Fibroblast of lung (primary cell): ENCODE data around the gene STK11. TPM values are rescaled to one million over a fixed set of nuclear protein-coding genes. Genes with fewer than 3 reads are reported as not detected.

ENCODE experiments used
- DNase-seq, 2 donors: peaks; one replicate each; pipeline versions ENCODE4 v3.0.0 to v3.0.0-alpha.2; 2010; ENCODE audit warnings: low read depth in 2 of 2
- H2AFZ ChIP-seq: 2 replicates; pipeline ENCODE4 v1.5.1; 2012; ENCODE audit warnings: low read length, control low read depth, inconsistent platforms
- H3K27ac ChIP-seq: 2 replicates; pipeline ENCODE4 v1.5.1; 2011; ENCODE audit warnings: low read length, control low read depth; ENCODE audit not compliant: insufficient read depth
- H3K27me3 ChIP-seq: 2 replicates; pipeline ENCODE4 v1.5.1; 2011; ENCODE audit warnings: mild to moderate bottlenecking, low read length; ENCODE audit not compliant: control insufficient read depth, insufficient read depth
- H3K36me3 ChIP-seq: 2 replicates; pipeline ENCODE4 v1.5.1; 2011; ENCODE audit warnings: low read length; ENCODE audit not compliant: control insufficient read depth, insufficient read depth
- H3K4me1 ChIP-seq: 2 replicates; pipeline ENCODE4 v1.5.1; 2011; ENCODE audit warnings: low read length; ENCODE audit not compliant: control insufficient read depth, insufficient read depth; ENCODE audit errors: extremely low read depth
- H3K4me2 ChIP-seq: 2 replicates; pipeline ENCODE4 v1.5.1; 2011; ENCODE audit warnings: low read length, control low read depth; ENCODE audit not compliant: insufficient read depth; ENCODE audit errors: extremely low read depth
- H3K4me3 ChIP-seq, 4 experiments: fragments of 200-600 bp in 1 of 4; sonication (generic) in 1 of 4; replicated peaks in 1 of 4; 2 replicates each; pipeline ENCODE4 v1.5.1; 2011 to 2016; ENCODE audit warnings: low read length in 4 of 4, low read depth in 3 of 4, mild to moderate bottlenecking in 3 of 4, control low read depth in 2 of 4, inconsistent platforms in 1 of 4, mixed read lengths in 1 of 4; ENCODE audit not compliant: insufficient read depth in 1 of 4; ENCODE audit errors: control extremely low read depth in 1 of 4
- H3K79me2 ChIP-seq: 2 replicates; pipeline ENCODE4 v1.5.1; 2012; ENCODE audit warnings: mild to moderate bottlenecking, low read length, inconsistent platforms; ENCODE audit not compliant: control insufficient read depth, insufficient read depth
- H3K9ac ChIP-seq: 2 replicates; pipeline ENCODE4 v1.5.1; 2011; ENCODE audit warnings: mild to moderate bottlenecking, low read length, control low read depth; ENCODE audit not compliant: insufficient read depth
- H3K9me3 ChIP-seq: 2 replicates; pipeline ENCODE4 v1.5.1; 2012; ENCODE audit warnings: low read depth, low read length; ENCODE audit not compliant: control insufficient read depth, insufficient read depth
- H4K20me1 ChIP-seq: 2 replicates; pipeline ENCODE4 v1.5.1; 2011; ENCODE audit warnings: low read length; ENCODE audit not compliant: control insufficient read depth, insufficient read depth; ENCODE audit errors: extremely low read depth
- EZH2 ChIP-seq: IDR thresholded peaks from 2 replicates; pipeline ENCODE4 v1.5.1; 2012; ENCODE audit warnings: low read length, control low read depth, mild to moderate bottlenecking; ENCODE audit errors: missing control alignments
- polyA plus RNA-seq, 2 donors: library from polyadenylated mRNA; depleted of rRNA in 1 of 2; stranded (reverse) in 1 of 2; unstranded in 1 of 2; fragments of >200 nt; gene quantifications; 2 replicates each; pipeline ENCODE4 v1.2.1, GENCODE V29; 2011 to 2012; ENCODE audit warnings: missing spikeins in 1 of 2
- total RNA-seq: library from RNA; depleted of rRNA; stranded (reverse); fragments of >200 nt; gene quantifications from 2 replicates; pipeline ENCODE4 v1.2.1, GENCODE V29; 2014
- TF ChIP-seq, protein P1 (sequence below), 2 donors: IDR thresholded peaks in 1 of 2; conservative IDR thresholded peaks in 1 of 2; 1 replicate in 1 of 2; 2 replicates in 1 of 2; pipeline ENCODE4 v1.5.1; 2011 to 2012; ENCODE audit warnings: low read length in 2 of 2, control low read depth in 1 of 2, inconsistent platforms in 1 of 2, low read depth in 1 of 2, mild to moderate bottlenecking in 1 of 2

The STK11 gene
- total and polyA plus RNA-seq, 2 donors (not counting 1 experiment from before 2014, with no cell fraction given), result 23.7 to 96.6 TPM

DNA sequence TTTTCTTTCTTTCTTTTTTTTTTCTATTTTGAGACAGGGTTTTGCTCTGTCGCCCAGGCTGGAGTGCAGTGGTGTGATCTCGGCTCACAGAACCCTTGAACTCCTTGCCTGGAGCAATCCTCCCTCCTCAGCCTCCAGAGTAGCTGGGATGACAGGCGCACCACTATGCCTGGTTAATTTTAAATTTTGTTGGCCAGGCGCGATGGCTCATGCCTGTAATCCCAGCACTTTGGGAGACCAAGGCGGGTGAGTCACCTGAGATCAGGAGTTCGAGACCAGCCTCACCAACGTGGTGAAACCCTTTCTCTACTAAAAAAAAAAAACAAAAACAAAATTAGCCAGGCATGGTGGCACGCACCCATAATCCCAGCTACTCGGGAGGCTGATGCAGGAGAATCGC, 22.9 kb upstream of the STK11 start:
- Histone ChIP-seq H3K4me1 (peaks cover 10% of the 10 kb centered on the region), H3K27me3 (no peaks in the 10 kb centered on the region), H3K27ac (no peak overlapping the region), H3K79me2 (no peaks in the 10 kb centered on the region), H4K20me1 (no peaks in the 10 kb centered on the region), H3K9ac (no peak overlapping the region), H3K4me3 (no peak overlapping the region), H3K4me2 (no peak overlapping the region), H2AFZ (no peak overlapping the region), H3K36me3 (no peaks in the 10 kb centered on the region), H3K9me3 (no peaks in the 10 kb centered on the region)
- TF ChIP-seq, protein P1, sequence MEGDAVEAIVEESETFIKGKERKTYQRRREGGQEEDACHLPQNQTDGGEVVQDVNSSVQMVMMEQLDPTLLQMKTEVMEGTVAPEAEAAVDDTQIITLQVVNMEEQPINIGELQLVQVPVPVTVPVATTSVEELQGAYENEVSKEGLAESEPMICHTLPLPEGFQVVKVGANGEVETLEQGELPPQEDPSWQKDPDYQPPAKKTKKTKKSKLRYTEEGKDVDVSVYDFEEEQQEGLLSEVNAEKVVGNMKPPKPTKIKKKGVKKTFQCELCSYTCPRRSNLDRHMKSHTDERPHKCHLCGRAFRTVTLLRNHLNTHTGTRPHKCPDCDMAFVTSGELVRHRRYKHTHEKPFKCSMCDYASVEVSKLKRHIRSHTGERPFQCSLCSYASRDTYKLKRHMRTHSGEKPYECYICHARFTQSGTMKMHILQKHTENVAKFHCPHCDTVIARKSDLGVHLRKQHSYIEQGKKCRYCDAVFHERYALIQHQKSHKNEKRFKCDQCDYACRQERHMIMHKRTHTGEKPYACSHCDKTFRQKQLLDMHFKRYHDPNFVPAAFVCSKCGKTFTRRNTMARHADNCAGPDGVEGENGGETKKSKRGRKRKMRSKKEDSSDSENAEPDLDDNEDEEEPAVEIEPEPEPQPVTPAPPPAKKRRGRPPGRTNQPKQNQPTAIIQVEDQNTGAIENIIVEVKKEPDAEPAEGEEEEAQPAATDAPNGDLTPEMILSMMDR (conservative IDR thresholded peaks at IDR 0.05 in 1 of 2, IDR thresholded peaks at IDR 0.05 in 1 of 2; ENCODE audit: low read depth in 1 of 2, low read length in 2 of 2), result no peak
- no peak for TF ChIP-seq EZH2
- no peak for DNase-seq

DNA sequence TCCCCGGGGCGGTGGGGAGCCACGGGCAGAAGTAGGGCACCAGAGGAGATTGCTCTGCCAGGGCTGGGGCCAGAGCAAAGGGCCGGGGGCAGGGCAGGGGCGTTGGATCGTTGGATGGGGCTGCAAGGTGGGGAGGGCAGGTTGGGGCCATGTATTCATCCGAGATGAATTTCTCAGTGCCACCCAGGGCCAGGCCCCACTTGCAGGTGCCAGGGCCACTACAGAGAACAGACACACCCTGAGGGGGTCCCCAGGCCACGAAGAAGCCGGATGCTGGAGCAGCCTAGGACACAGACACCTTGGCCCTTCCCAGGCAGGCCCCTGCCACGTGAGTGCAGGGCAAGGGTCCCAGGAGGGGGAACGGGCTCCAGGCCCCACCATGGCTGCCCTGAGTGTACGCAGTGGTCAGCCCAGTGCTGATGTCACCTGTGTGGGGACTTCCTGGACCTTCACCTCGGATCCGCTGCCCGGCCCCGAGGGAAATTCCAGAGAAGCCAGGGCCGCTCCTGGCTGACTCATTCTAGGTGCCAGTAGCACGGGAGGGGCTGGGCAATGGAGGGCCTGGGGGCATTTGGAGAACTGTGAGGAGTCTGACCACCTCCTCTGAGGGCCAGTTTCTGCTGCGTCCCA, 21.9 kb upstream of the STK11 start:
- Histone ChIP-seq H3K27me3 (no peaks in the 10 kb centered on the region), H2AFZ (no peak overlapping the region), H3K36me3 (no peaks in the 10 kb centered on the region), H3K27ac (no peak overlapping the region), H3K79me2 (no peaks in the 10 kb centered on the region), H3K4me3 (no peak overlapping the region), H3K9me3 (no peaks in the 10 kb centered on the region), H4K20me1 (no peaks in the 10 kb centered on the region), H3K4me1 (peaks cover 7% of the 10 kb centered on the region), H3K4me2 (no peak overlapping the region), H3K9ac (no peak overlapping the region)
- DNase-seq, result peak in 1 of 2 donors; percentile 38
- no peak for TF ChIP-seq EZH2
- TF ChIP-seq, protein P1 (conservative IDR thresholded peaks at IDR 0.05 in 1 of 2, IDR thresholded peaks at IDR 0.05 in 1 of 2; ENCODE audit: low read depth in 1 of 2, low read length in 2 of 2), result no peak

DNA sequence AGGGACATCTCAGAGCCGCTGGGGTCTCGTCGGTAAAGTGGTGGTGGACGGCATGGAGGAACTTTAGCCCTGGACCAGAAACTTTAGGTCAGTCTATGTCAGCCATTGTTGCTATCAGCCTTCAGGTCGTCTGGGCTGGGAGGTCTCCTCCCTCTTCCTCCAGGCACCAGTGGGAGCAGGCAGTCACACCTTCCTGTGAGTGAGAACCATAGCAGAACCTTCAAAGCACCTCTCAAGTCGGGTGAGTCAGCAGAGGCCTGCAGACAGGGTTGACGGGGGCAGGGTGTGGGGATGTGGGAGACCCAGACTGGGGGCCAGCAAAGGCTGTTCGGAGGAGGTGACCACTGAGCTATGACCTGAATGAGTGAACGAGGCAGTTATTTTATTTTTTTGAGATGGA, 16.2 kb upstream of the STK11 start:
- H3K4me2 ChIP-seq, result no peak overlapping the region
- DNase-seq, result peak in 1 of 2 donors; percentile 71

More for the DNA sequence above, 16.2 kb upstream of the STK11 start:
- no peaks in the 10 kb centered on the region for H3K36me3 ChIP-seq
- no peaks in the 10 kb centered on the region for H3K9me3 ChIP-seq
- H3K9ac ChIP-seq, result no peak overlapping the region
- no peak overlapping the region for H2AFZ ChIP-seq
- no peak overlapping the region for H3K4me3 ChIP-seq
- no peaks in the 10 kb centered on the region for H3K79me2 ChIP-seq
- no peak overlapping the region for H3K27ac ChIP-seq
- H3K27me3 ChIP-seq, result no peaks in the 10 kb centered on the region
- TF ChIP-seq, protein P1 (conservative IDR thresholded peaks at IDR 0.05 in 1 of 2, IDR thresholded peaks at IDR 0.05 in 1 of 2; ENCODE audit: low read depth in 1 of 2, low read length in 2 of 2), result no peak
- no peak for TF ChIP-seq EZH2
- H3K4me1 ChIP-seq, result no peaks in the 10 kb centered on the region
- no peaks in the 10 kb centered on the region for H4K20me1 ChIP-seq
